HG02973 (cell line): ENCODE results near the gene GALNTL6.
"Not testable (repeated sequence)": the region's sequence is repeated elsewhere in the genome, so short reads cannot be mapped to it uniquely, and the experiment has no call there.

ENCODE experiments used
- ATAC-seq: cut with Tn5 transposase; IDR thresholded peaks from one replicate; pipeline ENCODE4 v1.9.1; 2021; ENCODE audit warnings: moderate library complexity; ENCODE audit not compliant: unreplicated experiment

The GALNTL6 gene

DNA sequence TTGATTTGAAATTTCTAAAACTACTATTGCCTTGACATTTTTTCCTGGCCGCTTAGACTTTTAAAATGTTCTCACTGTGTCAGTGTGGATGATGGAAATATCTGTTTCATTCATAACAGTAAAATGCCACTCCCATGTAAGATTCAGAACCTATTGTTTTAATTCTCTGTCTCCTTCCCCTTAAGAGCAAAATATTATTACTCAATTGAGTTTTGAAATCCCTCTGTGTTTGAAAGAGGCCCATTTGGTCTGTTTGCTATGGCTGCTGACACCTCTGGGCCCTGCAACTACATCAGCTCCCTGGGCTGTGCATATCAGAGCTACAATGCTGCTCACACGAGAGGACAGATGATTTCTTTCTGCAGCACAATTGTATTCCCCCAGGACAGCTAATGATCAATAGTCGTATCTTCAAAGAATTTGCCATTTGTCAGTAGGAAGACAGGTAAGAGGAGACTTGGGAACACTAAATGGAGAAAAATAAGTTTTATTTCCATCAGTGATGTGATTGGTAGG lies 967.4 kb downstream of the GALNTL6 start:
- ATAC-seq = no peak

GRCh38 chr4:172785613-172786012 lies 972.4 kb downstream of the GALNTL6 start:
- no peak for ATAC-seq

GRCh38 chr4:172786039-172786792 lies 973.0 kb downstream of the GALNTL6 start:
- no peak for ATAC-seq

GRCh38 chr4:172787111-172787510 lies 973.9 kb downstream of the GALNTL6 start:
- peak; percentile 57 for ATAC-seq

DNA sequence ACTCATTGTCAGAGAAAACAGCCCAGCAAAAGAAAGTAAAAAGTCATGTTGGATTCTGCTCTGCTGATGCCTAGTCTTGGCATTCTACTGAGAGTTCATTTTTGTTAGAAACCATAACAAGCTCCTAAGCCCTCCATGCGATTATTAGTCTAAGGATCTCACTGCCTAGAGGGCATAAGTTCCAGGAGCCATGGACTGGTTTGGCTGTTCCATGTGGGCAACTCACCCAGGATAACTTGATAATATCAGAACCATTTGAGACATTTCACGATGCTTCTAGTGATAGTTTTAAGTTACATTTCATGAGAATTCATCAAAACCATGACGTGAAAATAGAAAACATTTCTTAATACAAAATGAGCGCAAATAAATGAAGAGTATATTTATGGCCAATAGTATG lies 978.6 kb downstream of the GALNTL6 start:
- ATAC-seq = no peak

DNA sequence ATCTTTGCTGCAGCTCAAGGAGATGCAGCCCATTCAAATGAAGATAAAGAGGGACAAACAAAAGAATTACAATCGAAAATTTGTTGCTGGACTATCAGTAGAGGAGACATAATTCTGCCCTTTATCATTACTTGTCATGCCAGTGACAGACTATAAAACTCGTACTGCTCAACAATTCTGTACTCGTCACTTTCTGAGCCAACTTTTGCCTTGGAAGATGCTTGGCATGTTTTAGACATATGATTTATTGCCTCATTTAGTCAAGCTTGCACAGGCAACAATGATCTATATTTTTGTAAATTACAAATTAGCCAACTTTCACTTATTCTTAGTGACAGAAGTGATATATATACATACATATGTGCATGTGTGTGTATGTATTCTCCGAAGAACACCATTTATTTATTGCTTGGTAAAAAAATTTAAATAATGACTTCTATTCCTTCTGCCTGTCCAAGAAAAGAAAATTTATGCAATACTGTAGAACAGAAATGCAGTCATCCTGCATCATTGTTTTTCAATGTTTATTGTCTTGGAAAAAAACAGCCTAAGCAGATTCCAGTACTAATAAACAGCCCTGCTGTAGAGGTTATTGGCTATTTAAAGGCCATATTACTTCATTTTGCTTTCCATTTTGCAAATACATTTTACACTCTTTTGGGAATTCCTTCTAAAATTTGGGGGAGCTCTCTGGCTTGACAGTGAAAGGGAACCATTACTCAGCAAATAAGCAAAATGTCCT lies 980.5 kb downstream of the GALNTL6 start:
- no peak for ATAC-seq

- ATAC-seq = no peak
Observed at GRCh38 chr4:172794307-172794703, 981.1 kb downstream of the GALNTL6 start.

- not testable (repeated sequence) for ATAC-seq
Observed at GRCh38 chr4:172797281-172797680, 984.1 kb downstream of the GALNTL6 start.

- ATAC-seq = no peak
Observed at GRCh38 chr4:172802032-172802431, 988.8 kb downstream of the GALNTL6 start.

- ATAC-seq = no peak
Observed at GRCh38 chr4:172806841-172807240, 993.6 kb downstream of the GALNTL6 start.

- no peak for ATAC-seq
Observed at GRCh38 chr4:172808196-172808595, 995.0 kb downstream of the GALNTL6 start.

GRCh38 chr4:172809319-172809718 lies 996.1 kb downstream of the GALNTL6 start:
- no peak for ATAC-seq

DNA sequence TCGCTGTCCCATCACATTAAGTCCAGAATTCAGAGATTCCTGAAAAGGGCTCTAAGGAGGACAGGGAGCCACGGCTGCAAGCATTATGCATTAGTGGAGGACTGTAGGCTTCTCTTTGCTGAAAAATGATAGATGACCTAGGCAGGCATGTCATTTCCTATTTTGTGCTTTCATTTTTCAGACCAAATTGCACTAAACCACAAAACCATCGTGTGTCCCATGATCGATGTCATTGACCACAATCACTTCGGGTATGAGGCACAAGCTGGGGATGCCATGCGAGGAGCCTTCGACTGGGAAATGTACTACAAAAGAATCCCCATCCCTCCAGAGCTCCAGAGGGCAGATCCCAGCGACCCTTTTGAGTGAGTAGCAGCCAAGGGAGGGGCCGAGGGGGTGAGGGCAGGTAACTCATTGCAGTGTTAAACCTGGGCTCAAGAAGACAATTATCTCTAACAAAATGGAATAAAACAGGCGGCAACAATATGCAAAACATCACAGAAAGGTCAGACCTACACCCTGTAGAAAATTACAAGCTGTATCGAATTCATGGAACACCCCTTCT lies 1000.2 kb downstream of the GALNTL6 start:
- peak; percentile 80 for ATAC-seq

DNA sequence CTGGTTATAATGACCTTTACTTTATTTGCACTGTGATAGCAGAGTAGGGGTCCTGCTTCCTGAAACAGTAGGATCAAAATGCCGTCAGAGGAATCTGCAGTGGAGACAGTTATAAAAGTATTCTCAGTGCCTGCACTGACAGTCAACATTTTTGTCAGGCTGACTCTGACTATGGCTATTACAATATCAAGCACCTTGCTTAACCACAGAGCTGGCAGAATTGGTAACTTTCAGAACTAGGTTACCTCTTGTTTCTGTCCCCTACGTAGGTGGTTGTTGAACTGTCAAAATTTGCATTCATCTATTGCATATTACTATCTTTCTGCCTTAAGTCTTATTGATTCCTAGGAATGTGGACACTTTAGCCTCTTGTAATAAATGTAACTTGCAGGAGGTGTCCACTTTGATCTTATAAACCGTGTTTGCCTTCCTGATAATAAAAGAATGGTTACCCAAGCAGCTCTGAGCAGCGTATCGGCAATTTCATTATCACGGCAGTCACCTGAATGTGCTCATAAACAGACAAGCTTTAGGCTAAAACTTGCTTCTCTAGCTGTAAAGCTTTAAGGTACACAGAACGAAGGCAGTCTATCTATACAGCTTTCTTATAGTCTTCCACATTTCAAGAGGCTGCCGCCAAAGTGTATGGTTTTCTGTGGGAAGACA lies 1002.4 kb downstream of the GALNTL6 start:
- ATAC-seq = no peak

DNA sequence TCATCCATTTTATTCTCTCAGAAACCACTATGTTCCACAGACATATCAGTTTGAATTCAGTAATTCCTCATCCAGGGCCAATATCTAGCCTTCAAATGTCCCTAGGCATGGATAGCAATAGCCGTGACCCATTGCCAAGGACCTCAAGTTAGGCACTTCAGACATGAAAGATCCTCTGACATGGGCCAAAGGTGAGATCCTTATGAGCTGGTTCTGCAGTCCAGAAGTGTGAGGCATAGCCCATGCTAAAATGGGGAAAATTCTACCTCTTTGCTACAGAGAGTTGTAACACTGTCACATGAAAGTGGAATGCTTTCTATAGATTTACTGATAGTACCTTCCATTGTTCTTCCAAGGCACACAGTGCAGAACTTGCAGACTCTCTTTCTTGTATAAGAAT lies 1005.7 kb downstream of the GALNTL6 start:
- ATAC-seq = no peak

DNA sequence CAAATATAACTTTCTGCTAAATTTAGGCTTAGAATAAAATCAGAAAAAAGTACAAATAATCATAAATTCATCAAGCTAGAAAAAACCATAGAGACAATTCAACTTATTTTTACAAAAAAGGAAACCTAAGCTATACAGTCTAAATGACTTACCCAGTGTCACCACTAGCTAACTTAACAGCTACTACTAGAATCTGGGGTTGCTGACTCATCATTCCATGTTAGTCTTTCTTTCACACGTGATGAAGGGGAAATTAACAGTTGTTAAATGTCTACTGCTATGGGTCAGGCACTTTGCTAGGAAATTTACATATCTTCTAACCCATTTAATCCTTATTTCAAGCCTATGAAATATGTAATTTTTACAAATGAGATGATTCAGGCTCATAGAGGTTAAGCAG lies 1006.1 kb downstream of the GALNTL6 start:
- no peak for ATAC-seq

GRCh38 chr4:172822331-172822730 lies 1009.1 kb downstream of the GALNTL6 start:
- ATAC-seq = no peak

- no peak for ATAC-seq
Observed at GRCh38 chr4:172826346-172826745, 1013.1 kb downstream of the GALNTL6 start.

- no peak for ATAC-seq
Observed at GRCh38 chr4:172826861-172827260, 1013.7 kb downstream of the GALNTL6 start.

- no peak for ATAC-seq
Observed at GRCh38 chr4:172830295-172830764, 1017.1 kb downstream of the GALNTL6 start.

GRCh38 chr4:172836661-172837060 lies 1023.5 kb downstream of the GALNTL6 start:
- no peak for ATAC-seq
